ENCODE data around the gene VILL.

- TF ChIP-seq CTCF (IDR thresholded peaks at IDR 0.05) (no peak), POLR2A (IDR thresholded peaks at IDR 0.05) (no peak), POLR2AphosphoS5 (IDR thresholded peaks at IDR 0.05) (no peak), EP300 (IDR thresholded peaks at IDR 0.05; ENCODE audit: low read depth) (no peak)
These were observed 13.3 kb downstream of the VILL start for GRCh38 chr3:38003817-38004414.
